CD4-positive, alpha-beta T cell treated with Interleukin-6 at 100 ng/mL for 8 hours (primary cell): ENCODE data around the gene AIMP1.
A peak's percentile ranks its signal among the peaks of the same experiment; 100 is the strongest.
"Not testable (repeated sequence)": the region's sequence is repeated elsewhere in the genome, so short reads cannot be mapped to it uniquely, and the experiment has no call there.

Source experiments
- DNase-seq: peaks from one replicate; pipeline ENCODE4 v3.0.0-alpha.2; 2020; ENCODE audit warnings: mixed read lengths, low spot score

AIMP1 gene

DNA sequence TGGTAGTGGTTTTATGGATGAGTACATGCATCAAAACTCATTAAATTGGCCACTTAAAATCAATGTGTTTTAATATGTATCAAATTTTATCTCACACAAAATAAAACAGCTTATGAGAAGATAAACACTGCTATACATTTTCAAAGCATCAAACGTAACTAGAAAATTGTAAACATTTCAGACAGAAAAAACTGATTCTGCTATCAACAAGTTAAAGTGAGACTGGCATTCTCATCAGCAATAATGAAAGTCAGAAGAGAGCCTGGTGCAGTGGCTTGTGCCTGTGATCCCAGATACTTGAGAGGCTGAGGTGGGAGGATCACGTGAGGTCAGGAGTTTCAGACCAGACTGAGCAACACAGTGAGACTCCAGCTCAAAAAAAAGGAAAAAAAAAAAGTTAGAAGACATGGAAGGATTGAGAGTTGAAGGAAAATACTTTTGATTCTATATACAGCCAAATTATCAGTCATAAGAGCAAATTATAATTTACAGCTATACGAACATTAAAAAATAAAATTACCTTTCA, 3.3 kb upstream of the AIMP1 start:
- no peak for DNase-seq

DNA sequence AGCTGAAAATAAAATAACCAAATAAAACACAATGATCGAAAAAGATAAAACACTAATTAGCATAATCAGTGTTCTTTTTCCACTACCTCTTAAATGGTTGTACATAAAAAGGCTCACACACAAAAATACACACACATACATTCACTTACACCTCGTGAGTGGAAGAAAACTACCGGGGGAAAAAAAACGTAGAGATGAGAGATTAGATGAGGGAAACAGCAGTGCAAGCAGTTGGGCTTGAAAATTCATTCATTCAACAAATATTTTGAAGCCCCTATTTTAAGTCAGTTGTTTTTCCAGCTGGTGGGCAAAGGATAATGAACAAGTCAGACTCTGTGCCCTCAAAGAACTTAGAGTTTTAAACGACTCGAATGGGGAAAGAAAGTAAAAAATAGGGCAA, 1.4 kb upstream of the AIMP1 start:
- no peak for DNase-seq

DNA sequence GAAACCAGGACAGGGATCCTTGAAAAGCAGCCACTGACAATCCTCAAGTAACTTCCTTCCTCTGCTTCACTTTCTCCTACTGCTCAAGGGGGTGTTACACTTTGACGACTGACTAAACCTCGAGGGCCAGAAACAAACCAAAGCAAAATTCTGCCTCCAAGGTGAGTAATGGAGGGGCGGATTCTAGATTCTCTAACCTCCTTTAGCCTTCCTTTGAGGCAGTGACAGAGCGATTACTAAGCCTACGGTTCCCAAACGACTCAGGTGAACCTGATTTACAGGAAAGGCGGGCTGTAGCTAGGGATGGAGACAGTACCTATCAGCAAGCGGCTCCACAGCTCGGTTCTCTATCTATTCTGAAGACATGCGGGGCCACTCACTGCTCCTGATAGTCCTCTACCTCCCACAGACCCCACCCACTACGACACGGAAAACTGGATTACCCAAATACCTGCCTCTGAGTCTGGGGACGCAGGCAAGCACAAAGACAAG, 828 bp upstream of the AIMP1 start:
- peak; percentile 29 for DNase-seq

DNA sequence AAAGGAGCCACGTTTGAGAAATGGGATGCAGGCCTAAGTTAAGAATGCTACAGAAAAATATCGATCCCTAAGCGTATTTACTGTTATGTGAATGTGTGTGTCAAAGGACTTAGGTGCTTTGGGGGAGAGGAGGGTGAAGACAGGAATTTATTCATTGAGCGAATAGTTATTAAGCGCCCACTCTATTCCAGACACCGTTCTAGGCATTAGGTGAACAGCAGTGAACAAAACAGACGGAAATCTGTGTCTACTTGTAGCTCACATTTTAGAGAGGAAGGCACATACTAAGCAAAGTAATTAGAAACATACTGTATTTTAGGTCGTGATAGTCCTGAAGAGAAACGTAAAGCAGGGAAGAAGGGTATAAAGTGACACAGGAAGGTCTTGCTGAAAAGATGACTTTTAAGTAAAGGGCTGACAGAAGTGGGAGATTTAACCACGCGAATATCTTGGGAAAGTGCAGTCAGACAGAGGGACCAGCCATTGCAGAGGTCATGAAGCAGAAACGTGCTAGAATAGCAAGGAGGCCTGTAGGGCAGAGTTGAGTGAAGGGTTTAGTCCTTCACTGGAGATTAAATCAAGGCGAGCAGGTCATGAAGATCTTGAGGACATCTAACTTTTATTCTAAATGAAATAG, 541 bp downstream of the AIMP1 start:
- no peak for DNase-seq

DNA sequence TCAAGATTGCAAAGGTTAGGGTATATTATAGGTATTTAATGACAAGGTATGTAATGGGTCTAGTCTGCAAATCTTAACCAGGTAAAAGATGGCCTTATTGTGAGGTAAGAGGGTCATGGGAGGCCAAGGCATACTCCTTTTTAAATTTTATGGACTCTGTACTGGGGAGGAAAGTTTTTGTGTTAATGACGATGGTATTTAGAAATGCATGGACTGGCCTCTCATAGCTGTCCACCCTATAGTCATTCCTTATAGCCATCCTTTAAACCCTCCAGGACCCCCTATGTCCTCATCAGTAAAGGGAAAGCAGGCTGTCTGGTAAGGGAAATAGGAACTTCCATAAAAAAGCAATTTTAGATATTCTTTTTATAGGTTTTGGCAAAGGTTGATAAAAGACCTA, 1.5 kb downstream of the AIMP1 start:
- DNase-seq = no peak

DNA sequence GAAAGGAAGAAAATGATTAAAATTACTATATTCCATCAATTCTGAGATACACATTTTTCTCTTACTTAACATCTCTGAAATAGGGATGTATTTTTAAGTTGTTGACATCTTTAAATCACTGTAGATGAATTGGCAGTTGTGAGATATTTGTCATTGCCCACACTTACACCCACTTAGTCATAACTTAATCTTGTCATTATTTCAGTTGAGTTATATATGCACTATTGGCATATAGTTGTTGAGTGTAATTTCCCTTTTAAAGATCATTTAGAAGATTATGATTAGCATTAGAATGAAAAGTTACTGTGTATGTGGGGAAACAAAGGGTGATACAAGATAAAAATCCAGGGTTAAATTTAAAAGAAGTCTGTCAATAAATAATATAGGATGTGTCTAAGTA, 2.2 kb downstream of the AIMP1 start:
- DNase-seq = no peak

DNA sequence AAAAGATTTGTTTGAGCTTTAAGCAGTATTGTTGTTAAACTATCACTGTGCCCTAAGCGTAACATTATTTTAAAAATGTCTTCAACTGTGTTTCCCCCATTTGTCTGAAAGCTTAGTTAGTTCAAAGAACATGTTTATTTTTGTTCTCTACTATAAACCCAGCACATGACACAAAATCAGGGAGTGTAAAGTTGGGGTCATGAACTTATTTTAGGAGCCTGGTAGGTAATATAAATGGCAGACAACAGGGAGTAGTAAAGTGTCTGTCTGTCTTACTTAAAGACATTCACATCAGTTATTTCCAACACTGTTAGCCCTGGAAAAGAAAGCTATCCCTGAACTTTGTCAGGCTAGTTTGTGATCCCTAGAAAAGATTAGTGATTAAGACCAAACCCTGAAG, 3.9 kb downstream of the AIMP1 start:
- no peak for DNase-seq

DNA sequence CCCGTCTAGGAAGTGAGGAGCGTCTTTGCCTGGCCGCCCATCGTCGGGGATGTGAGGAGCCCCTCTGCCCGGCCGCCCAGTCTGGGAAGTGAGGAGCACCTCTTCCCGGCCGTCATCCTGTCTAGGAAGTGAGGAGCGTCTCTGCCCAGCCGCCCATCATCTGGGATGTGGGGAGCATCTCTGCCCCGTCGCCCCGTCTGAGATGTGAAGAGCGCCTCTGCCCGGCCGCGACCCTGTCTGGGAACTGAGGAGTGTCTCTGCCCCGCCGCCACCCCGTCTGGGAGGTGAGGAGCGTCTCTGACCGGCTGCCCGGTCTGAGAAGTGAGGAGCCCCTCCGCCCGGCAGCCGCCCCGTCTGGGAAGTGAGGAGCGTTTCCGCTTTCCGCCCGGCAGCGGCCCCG, 4.8 kb downstream of the AIMP1 start:
- not testable (repeated sequence) for DNase-seq

DNA sequence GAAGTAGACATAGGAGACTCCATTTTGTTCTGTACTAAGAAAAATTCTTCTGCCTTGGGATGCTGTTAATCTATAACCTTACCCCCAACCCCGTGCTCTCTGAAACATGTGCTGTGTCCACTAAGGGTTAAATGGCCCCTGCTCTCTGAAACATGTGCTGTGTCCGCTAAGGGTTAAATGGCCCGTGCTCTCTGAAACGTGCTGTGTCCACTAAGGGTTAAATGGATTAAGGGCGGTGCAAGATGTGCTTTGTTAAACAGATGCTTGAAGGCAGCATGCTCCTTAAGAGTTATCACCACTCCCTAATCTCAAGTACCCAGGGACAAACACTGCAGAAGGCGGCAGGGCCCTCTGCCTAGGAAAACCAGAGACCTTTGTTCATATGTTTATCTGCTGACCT, 5.5 kb downstream of the AIMP1 start:
- DNase-seq = not testable (repeated sequence)

DNA sequence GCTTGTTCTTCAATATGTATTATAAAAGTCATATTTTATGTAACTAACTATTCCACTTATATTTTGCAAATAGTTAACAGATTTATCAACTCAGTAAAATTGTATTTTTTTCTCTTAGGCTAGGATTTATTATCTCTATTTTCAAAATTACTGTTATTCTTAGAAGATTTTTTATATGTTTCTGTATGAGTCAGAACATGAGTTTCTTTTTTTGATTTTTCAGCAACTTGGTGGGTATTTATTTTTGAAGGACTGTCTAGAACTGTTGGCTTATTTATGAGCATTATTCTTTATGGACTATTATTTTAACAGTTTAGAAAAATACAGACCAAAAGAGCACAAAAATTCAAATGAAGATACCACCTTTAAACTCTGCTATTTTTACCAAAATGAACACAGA, 6.8 kb downstream of the AIMP1 start:
- DNase-seq = no peak

DNA sequence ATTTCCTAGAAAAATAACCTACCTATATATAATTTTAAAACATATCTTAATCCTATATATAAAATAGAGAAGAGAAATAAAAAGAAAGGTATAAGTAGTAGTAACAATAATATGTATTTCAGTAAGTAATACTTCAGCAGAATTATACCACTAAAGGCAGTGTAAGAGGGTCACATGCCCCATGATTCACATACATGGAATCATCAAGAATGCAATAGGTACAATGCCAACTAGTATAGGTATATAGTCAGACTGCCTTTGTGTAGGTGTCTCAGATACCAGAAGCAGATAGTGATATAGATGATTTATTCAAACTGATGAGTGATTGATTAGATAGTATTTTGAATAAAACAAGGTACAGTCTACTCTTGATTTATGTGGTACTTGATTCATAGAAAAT, 9.4 kb downstream of the AIMP1 start:
- DNase-seq = no peak

DNA sequence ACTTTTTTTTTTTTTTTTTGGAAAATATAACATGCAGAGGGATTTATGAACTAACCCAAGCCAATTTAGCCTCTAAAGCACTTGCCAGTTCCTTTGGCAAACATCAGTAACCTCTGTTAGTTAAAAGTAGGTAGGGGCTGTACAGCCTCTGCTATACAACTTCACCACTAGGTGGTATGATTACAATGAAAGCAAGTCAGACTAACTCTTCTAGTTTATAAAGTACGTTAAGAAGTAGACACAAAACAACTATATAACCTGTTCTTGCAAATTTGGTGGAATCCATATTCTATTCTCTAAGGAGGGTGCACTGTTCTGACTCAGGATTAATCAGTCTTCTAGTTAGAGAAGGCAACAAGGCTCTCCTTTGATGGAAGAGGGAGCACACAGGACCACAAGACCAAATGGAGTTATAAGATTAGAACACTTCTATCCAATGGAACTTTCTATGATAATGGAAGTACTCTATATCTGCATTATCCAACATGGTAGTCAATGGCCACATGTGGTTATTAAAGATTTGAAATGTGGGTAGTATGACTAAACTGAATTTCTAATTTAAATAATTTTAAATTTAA, 12.8 kb downstream of the AIMP1 start:
- DNase-seq = peak; percentile 1

DNA sequence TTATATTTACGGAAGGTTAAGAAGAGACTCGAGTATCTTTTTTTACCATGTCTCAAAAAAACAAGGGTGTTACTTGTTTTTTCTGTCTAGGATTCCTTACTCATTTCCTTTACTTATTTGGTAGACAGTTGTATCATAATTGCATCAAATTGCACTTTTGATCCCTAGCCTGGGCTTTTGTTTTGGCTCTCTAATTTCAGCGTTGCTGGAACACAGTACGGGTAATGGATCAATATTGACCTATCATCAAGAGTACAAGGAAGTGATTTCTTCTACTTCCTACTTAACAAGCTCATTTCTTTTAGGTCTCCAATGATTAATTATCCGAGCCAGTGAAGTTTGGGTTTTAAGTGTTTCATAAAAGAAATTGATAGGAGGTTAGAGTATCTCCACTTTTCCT, 16.8 kb downstream of the AIMP1 start:
- DNase-seq = no peak

DNA sequence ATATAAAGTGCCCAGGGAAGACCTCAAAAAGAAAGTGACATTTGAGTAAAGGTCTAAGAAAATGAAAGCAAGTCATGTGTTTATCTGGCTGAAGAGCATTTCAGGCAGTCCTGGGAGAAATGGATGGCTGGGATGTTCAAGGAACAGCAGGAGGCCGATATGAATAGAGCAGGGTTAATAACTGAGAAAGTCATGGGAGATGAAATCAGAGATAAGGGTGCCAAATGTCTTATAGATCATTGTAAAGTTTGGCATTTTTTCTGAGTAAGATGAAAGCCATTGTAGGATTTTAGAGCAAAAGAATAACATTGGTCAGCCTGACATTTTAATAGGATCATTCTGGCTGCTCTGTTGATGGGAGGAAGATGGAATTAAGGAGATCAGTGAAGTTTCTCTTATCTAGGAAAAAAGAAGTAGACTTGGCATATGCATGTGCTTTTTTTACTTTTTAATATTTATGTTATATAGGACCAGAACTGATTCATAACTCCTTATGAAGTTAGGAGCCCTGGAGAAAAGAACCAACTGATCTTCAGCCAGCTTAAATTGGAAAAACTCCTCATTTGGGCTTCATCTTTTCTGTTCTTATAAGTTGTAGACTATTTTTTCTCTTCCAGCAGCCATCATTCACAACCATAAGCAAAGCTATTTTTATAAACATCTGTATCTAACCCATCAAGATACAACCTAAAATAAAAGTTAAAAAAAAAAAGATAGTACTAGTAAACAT, 18.6 kb downstream of the AIMP1 start:
- DNase-seq = no peak

DNA sequence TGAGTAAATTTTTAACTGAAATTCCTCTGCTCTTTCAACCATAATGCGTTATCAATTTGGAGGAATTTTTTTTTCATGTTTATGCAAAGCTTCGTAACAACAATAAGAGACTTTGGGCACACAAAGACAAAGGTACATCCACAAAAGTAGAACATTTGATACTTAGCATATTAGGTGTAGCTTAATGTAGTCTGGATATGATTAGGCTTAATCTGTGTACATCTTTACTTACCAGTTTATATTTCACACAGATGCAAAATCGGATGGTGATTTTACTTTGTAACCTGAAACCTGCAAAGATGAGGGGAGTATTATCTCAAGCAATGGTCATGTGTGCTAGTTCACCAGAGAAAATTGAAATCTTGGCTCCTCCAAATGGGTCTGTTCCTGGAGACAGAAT, 20.3 kb downstream of the AIMP1 start:
- DNase-seq = no peak

DNA sequence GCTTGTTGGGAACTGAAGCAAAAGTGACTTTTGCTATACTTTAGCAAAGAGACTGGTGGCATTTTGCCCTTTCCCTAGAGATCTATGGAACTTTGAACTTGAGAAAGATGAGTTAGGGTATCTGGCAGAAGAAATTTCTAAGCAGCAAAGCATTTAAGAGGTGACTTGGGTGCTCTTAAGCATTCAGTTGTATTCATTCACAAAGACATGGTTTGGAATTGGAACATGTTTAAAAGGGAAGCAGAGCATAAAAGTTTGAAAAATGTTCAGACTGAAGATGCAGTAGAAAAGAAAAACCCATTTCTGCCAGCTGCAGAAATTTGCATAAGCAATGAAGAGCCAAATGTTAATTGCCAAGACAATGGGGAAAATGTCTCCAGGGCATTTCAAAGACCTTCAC, 21.6 kb downstream of the AIMP1 start:
- DNase-seq = no peak

DNA sequence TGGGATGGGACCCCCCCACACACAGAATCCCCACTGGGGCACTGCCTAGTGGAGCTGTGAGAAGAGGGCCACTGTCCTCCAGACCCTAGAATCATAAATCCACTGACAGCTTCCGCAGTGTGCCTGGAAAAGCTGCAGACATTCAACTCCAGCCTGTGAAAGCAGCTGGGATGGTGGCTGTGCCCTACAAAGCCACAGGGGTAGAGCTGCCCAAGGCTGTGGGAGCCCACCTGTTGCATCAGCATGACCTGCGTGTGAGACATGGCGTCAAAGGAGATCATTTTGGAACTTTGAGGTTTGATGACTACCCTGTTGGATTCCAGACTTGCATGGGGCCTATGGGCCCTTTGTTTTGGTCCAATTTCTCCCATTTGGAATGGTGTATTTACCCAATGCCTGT, 22.3 kb downstream of the AIMP1 start:
- no peak for DNase-seq

DNA sequence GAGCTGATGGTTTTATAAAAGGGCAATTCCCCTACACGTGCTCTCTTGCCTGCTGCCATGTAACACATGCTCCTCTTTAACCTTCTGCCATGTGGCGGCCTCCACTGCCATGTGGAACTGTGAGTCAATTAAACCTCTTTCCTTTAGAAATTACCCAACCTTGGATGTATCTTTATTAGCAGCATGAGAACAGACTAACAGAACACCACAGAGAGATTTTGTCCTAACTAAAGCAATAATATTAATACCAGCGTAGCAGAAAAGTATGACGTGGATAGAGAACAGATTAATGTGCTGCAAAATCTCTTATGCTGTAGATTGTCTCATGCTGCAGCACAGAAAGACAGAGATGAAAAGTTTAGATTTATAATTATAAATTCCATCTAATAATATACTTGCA, 23.1 kb downstream of the AIMP1 start:
- DNase-seq = no peak

DNA sequence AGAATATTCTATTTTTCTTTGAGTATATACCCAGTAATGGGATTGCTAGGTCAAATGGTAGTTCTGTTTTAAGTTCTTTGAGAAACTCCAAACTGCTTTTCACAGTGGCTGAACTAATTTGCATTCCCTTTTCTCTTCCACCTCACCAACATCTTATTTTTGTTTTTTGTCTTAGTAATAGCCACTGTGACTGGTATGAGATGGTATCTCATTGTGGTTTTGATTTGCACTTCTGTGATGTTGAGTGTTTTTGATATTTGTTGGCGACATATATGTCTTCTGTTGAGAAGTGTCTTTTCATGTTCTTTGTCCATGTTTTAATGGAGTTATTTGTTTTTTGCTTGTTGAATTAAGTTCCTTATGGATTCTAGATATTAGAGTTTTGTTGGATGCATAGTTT, 24.4 kb downstream of the AIMP1 start:
- no peak for DNase-seq

DNA sequence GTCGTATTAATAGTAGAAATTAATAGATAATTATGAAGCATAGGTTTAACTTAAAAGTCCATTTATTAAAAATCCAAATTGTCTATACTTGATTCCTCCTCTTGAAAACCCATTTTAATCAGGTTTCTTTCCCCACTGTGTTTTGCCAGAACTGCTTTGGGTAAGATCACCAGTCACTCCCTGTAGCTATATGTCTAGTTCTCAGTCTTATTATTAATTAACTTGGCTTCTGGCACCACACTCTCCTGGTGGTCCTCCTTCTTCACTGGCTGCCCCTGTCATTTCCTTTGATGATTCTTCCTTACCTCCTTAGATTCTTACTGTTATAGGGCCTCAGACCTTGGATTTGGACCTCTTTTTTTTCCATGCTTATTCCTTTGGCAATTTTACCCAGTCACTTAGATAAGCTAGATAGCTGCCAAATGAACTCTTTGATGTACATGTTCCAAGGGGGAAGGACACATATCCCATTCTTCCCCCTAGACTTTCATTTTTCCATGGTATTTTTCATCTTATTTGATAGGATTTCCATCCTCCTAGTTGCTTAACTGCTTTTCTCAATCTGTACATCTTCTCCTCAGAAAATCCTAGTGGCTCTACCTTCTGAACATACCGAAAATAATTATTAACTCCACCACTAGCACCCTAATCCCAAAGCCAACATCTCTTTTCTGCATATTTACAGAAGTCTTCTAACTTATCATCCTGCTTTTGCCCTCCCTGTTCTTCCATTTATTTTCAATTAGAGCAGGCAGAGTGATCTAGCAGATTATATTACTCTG, 27.7 kb downstream of the AIMP1 start:
- DNase-seq = no peak

DNA sequence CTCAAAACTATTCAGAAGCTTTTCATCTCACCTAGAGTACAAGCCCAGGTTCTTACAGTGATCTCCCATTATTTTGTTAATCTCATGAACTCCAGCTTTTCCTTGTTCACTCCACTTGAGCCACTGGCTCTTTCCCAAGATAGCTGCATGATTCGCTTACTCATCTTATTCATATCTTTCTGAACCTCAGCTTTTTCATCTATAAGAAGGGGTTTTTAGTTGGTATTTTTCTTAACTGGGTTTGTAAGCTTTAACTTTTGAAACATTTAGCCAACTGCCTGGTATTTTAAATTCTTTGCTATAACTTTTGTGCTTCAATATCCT, 28.3 kb downstream of the AIMP1 start:
- no peak for DNase-seq

DNA sequence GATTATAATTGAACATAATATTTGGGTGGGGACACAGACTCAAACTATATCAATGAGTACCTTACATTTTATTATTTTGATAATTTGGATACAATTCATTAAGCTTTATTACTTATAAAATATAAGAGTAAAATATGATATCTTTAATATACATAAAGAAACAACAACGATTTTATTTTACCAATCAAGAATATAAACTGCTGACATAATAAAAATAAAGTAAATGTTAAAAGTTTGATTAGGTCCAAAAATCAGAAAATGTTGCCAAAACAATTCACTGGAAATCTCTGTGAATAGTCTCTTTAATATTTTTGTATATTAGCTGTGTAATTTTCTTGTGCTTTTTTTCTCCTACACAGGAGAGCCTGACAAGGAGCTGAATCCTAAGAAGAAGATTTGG, 30.8 kb downstream of the AIMP1 start:
- no peak for DNase-seq

DNA sequence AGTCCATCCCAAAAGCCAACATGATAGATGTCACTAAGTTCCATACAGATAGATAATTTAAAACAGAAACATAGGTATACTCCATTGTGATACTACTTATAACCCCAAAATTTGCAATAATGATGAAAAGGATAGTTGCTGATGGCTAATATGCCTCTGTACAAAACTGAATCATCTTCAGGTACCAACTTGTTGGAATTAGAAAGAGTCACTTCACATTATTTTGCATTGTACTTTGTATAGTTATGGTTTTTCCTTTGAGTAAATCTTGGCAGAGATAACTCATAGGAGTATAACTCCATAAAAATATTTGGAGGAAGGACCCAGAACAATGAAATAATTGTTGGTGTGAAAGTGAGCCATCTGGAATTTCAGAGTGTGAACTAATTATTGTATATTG, 34.7 kb downstream of the AIMP1 start:
- DNase-seq = no peak
